NCI-H774 (cell line): ENCODE results near the gene SLC1A7.
"Not testable (repeated sequence)": the region's sequence is repeated elsewhere in the genome, so short reads cannot be mapped to it uniquely, and the experiment has no call there.

Experiments used
- DNase-seq: peaks from one replicate; lab custom pipeline; 2025; lab: John Stamatoyannopoulos, UW

Gene SLC1A7

GRCh38 chr1:53142226-53142853, at the start of gene SLC1A7:
Gene SLC1A7 (minus strand): TSS chr1:53142638. CDS start chr1:53142449, 189 bp downstream.
- DNase-seq = no peak

GRCh38 chr1:53190210-53190611, 47.8 kb upstream of the SLC1A7 start:
- DNase-seq = no peak

GRCh38 chr1:53189061-53189460, 46.6 kb upstream of the SLC1A7 start:
- DNase-seq = no peak

- DNase-seq = no peak
These were observed 45.7 kb upstream of the SLC1A7 start for GRCh38 chr1:53188099-53188498.

GRCh38 chr1:53187401-53187800, 45.0 kb upstream of the SLC1A7 start:
- DNase-seq = no peak

GRCh38 chr1:53186533-53186932, 44.1 kb upstream of the SLC1A7 start:
- no peak for DNase-seq

GRCh38 chr1:53185955-53186297, 43.5 kb upstream of the SLC1A7 start:
- DNase-seq = not testable (repeated sequence)

GRCh38 chr1:53183095-53183990, 40.9 kb upstream of the SLC1A7 start:
- no peak for DNase-seq

GRCh38 chr1:53182716-53183094, 40.3 kb upstream of the SLC1A7 start:
- no peak for DNase-seq

- peak; percentile 70 for DNase-seq
These were observed 39.7 kb upstream of the SLC1A7 start for GRCh38 chr1:53182111-53182593.

GRCh38 chr1:53180951-53181350, 38.5 kb upstream of the SLC1A7 start:
- DNase-seq = no peak

GRCh38 chr1:53180226-53180625, 37.8 kb upstream of the SLC1A7 start:
- DNase-seq = no peak

GRCh38 chr1:53176452-53177208, 34.2 kb upstream of the SLC1A7 start:
- peak; percentile 42 for DNase-seq

- DNase-seq = no peak
These were observed 32.8 kb upstream of the SLC1A7 start for GRCh38 chr1:53174971-53175913.

GRCh38 chr1:53172426-53173128, 30.1 kb upstream of the SLC1A7 start:
- DNase-seq = peak; percentile 71

- no peak for DNase-seq
These were observed 24.5 kb upstream of the SLC1A7 start for GRCh38 chr1:53166912-53167311.

- no peak for DNase-seq
These were observed 23.9 kb upstream of the SLC1A7 start for GRCh38 chr1:53166366-53166765.

- no peak for DNase-seq
These were observed 23.0 kb upstream of the SLC1A7 start for GRCh38 chr1:53165408-53165961.

GRCh38 chr1:53163291-53163768, 20.9 kb upstream of the SLC1A7 start:
- no peak for DNase-seq

GRCh38 chr1:53162621-53163020, 20.2 kb upstream of the SLC1A7 start:
- DNase-seq = no peak
